Peyer's patch (tissue), 4 donors: Measurements from ENCODE around the gene ZCCHC17.

Experiments used
- POLR2A ChIP-seq, 2 donors: fragments of 450-650 bp; IDR thresholded peaks; one replicate each; pipeline ENCODE4 v1.5.1; 2017; ENCODE audit warnings: antibody characterized with exemption in 2 of 2, mild to moderate bottlenecking in 2 of 2, moderate library complexity in 2 of 2
- TF ChIP-seq, protein P1 (sequence below), 6 experiments: fragments of 450-650 bp in 4 of 6; fragments of 200-600 bp in 2 of 6; sonication (generic) in 1 of 6; IDR thresholded peaks; one replicate each; pipeline ENCODE4 v1.5.1; 2017 to 2019; ENCODE audit warnings: antibody characterized with exemption in 6 of 6, mild to moderate bottlenecking in 3 of 6, moderate library complexity in 1 of 6

- TF ChIP-seq, protein P1, sequence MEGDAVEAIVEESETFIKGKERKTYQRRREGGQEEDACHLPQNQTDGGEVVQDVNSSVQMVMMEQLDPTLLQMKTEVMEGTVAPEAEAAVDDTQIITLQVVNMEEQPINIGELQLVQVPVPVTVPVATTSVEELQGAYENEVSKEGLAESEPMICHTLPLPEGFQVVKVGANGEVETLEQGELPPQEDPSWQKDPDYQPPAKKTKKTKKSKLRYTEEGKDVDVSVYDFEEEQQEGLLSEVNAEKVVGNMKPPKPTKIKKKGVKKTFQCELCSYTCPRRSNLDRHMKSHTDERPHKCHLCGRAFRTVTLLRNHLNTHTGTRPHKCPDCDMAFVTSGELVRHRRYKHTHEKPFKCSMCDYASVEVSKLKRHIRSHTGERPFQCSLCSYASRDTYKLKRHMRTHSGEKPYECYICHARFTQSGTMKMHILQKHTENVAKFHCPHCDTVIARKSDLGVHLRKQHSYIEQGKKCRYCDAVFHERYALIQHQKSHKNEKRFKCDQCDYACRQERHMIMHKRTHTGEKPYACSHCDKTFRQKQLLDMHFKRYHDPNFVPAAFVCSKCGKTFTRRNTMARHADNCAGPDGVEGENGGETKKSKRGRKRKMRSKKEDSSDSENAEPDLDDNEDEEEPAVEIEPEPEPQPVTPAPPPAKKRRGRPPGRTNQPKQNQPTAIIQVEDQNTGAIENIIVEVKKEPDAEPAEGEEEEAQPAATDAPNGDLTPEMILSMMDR (IDR thresholded peaks at IDR 0.05), result no peak
- no peak for TF ChIP-seq POLR2A (IDR thresholded peaks at IDR 0.05)
These were observed 57.5 kb downstream of the ZCCHC17 start for GRCh38 chr1:31354283-31354682.
